HepG2 (cell line): ENCODE results near the gene ABCB7. TPM values are rescaled to one million over a fixed set of nuclear protein-coding genes. Genes with fewer than 3 reads are reported as not detected.

ENCODE experiments used
- CENPBD1 ChIP-seq: sonication (generic); formaldehyde crosslinking; IDR thresholded peaks from 2 replicates; pipeline ENCODE4 v1.8.0; 2022; ENCODE audit warnings: missing genetic modification reagents, low read depth, mild to moderate bottlenecking, borderline replicate concordance
- FOXK1 ChIP-seq: sonication (generic); formaldehyde crosslinking; IDR thresholded peaks from 2 replicates; pipeline ENCODE4 v1.4.0; 2020; ENCODE audit warnings: low read depth, missing genetic modification reagents, borderline replicate concordance
- HDAC1 ChIP-seq: sonication (generic); formaldehyde crosslinking; IDR thresholded peaks from 2 replicates; pipeline ENCODE4 v1.5.1; 2020; ENCODE audit warnings: mild to moderate bottlenecking, missing genetic modification reagents
- HIVEP1 ChIP-seq: sonication (generic); formaldehyde crosslinking; IDR thresholded peaks from 2 replicates; pipeline ENCODE4 v1.4.0; 2020; ENCODE audit warnings: mild to moderate bottlenecking, missing genetic modification reagents
- HNRNPK ChIP-seq: fragments of 200-400 bp; formaldehyde crosslinking; IDR thresholded peaks from 2 replicates; pipeline ENCODE4 v1.6.1; 2018; ENCODE audit warnings: low read length, low read depth, moderate library complexity, mild to moderate bottlenecking; ENCODE audit not compliant: poor library complexity, severe bottlenecking
- IRF1 ChIP-seq: sonication (generic); formaldehyde crosslinking; IDR thresholded peaks from 2 replicates; pipeline ENCODE4 v1.4.0; 2020; ENCODE audit warnings: low read depth, mild to moderate bottlenecking, missing genetic modification reagents
- JUNB ChIP-seq: sonication (generic); formaldehyde crosslinking; IDR thresholded peaks from 2 replicates; pipeline ENCODE4 v1.8.0; 2022; ENCODE audit warnings: missing genetic modification reagents, mild to moderate bottlenecking, borderline replicate concordance
- KAT8 ChIP-seq: IDR thresholded peaks from 2 replicates; pipeline ENCODE4 v1.6.1; 2016; ENCODE audit warnings: missing genetic modification reagents, missing compliant biosample characterization
- KLF13 ChIP-seq: sonication (generic); formaldehyde crosslinking; IDR thresholded peaks from 2 replicates; pipeline ENCODE4 v1.4.0; 2020; ENCODE audit warnings: mild to moderate bottlenecking, missing genetic modification reagents
- MAF1 ChIP-seq: sonication (generic); formaldehyde crosslinking; IDR thresholded peaks from 2 replicates; pipeline ENCODE4 v1.5.0; 2020; ENCODE audit warnings: missing genetic modification reagents, borderline replicate concordance
- NCOA5 ChIP-seq: sonication (generic); formaldehyde crosslinking; IDR thresholded peaks from 2 replicates; pipeline ENCODE4 v1.4.0; 2020; ENCODE audit warnings: missing genetic modification reagents
- PAX8 ChIP-seq: sonication (generic); formaldehyde crosslinking; IDR thresholded peaks from 2 replicates; pipeline ENCODE4 v1.8.0; 2022; ENCODE audit warnings: mild to moderate bottlenecking, missing genetic modification reagents, borderline replicate concordance
- PRDM4 ChIP-seq: sonication (generic); formaldehyde crosslinking; IDR thresholded peaks from 2 replicates; pipeline ENCODE4 v1.9.0; 2021; ENCODE audit warnings: missing genetic modification reagents, borderline replicate concordance
- PRMT3 ChIP-seq: sonication (generic); formaldehyde crosslinking; IDR thresholded peaks from 2 replicates; pipeline ENCODE4 v1.8.1; 2022; ENCODE audit warnings: low read depth, mild to moderate bottlenecking, moderate library complexity, missing genetic modification reagents, borderline replicate concordance
- SNRNP70 ChIP-seq: fragments of 200-400 bp; formaldehyde crosslinking; IDR thresholded peaks from 2 replicates; pipeline ENCODE4 v1.6.1; 2017; ENCODE audit warnings: mild to moderate bottlenecking, low read depth, low read length, moderate library complexity
- THAP11 ChIP-seq: IDR thresholded peaks from 2 replicates; pipeline ENCODE4 v1.6.1; 2016; ENCODE audit warnings: missing biosample characterization, missing genetic modification reagents
- THYN1 ChIP-seq: sonication (generic); formaldehyde crosslinking; IDR thresholded peaks from 2 replicates; pipeline ENCODE4 v1.8.1; 2023; ENCODE audit warnings: low read depth, mild to moderate bottlenecking, moderate library complexity, missing genetic modification reagents, borderline replicate concordance
- ZFP91 ChIP-seq: sonication (generic); formaldehyde crosslinking; IDR thresholded peaks from 2 replicates; pipeline ENCODE4 v1.9.0; 2022; ENCODE audit warnings: missing genetic modification reagents, mild to moderate bottlenecking, borderline replicate concordance
- ZNF709 ChIP-seq: sonication (generic); formaldehyde crosslinking; IDR thresholded peaks from 2 replicates; pipeline ENCODE4 v1.5.0; 2020; ENCODE audit warnings: mild to moderate bottlenecking, missing genetic modification reagents
- ZNF792 ChIP-seq: IDR thresholded peaks from 2 replicates; pipeline ENCODE4 v1.6.1; 2016
- ZSCAN5A ChIP-seq: sonication (generic); formaldehyde crosslinking; IDR thresholded peaks from 2 replicates; pipeline ENCODE4 v1.8.0; 2022; ENCODE audit warnings: mild to moderate bottlenecking, missing genetic modification reagents, borderline replicate concordance
- polyA plus RNA-seq, 8 experiments: library from polyadenylated mRNA; depleted of rRNA in 3 of 8; stranded (reverse) in 7 of 8; unstranded in 1 of 8; fragments of >200 nt; fragmentation: Illumina TruSeq in 4 of 8; extraction: Trizol in 4 of 8; gene quantifications; 2 replicates each; pipeline versions ENCODE4 v1.2.1 to v1.2.3, GENCODE V29; 2011 to 2016; ENCODE audit warnings: low read depth in 4 of 8, missing spikeins in 1 of 8, mixed read lengths in 1 of 8; ENCODE audit not compliant: insufficient read depth in 1 of 8
- total RNA-seq, 5 experiments: library from RNA; depleted of rRNA; stranded (reverse); fragments of >200 nt; fragmentation: Illumina TruSeq; extraction: Trizol; gene quantifications; 2 replicates each; pipeline ENCODE4 v1.2.3, GENCODE V29; 2016; ENCODE audit warnings: low read depth in 1 of 5

ABCB7 gene
- total and polyA plus RNA-seq, 2 of the 13 experiments (the other 11 are each of a cell fraction or from before 2014, with no cell fraction given), result 27.7 to 28.7 TPM

GRCh38 chrX:75155827-75156525, at the start of gene ABCB7 (continued):
- TF ChIP-seq PRDM4 (CRISPR knock-in tag) (no peak), KAT8 (CRISPR knock-in tag) (peak; percentile 88), ZNF709 (CRISPR knock-in tag) (no peak), IRF1 (CRISPR knock-in tag) (no peak), MAF1 (CRISPR knock-in tag) (no peak), NCOA5 (CRISPR knock-in tag) (no peak), PAX8 (CRISPR knock-in tag) (no peak), ZFP91 (peak; percentile 54; the same call in 1 of the 2 replicates), HNRNPK (no peak), SNRNP70 (no peak), HDAC1 (CRISPR knock-in tag) (peak; percentile 15; the same call in 1 of the 2 replicates), FOXK1 (CRISPR knock-in tag) (peak; percentile 20; the same call in 1 of the 2 replicates), ZNF792 (peak; percentile 53; the same call in 1 of the 2 replicates), KLF13 (CRISPR knock-in tag) (no peak), CENPBD1 (CRISPR knock-in tag) (no peak), HIVEP1 (CRISPR knock-in tag) (no peak), JUNB (CRISPR knock-in tag) (no peak), THAP11 (CRISPR knock-in tag) (peak; percentile 58), THYN1 (CRISPR knock-in tag) (no peak), PRMT3 (CRISPR knock-in tag) (no peak), ZSCAN5A (CRISPR knock-in tag) (no peak)
